ENCODE data around the gene USP12. TPM values are rescaled to one million over a fixed set of nuclear protein-coding genes. Genes with fewer than 3 reads are reported as not detected.
"Not testable (repeated sequence)": the region's sequence is repeated elsewhere in the genome, so short reads cannot be mapped to it uniquely, and the experiment has no call there.

Gene USP12
- total and polyA plus RNA-seq, 2 experiments from 2014 or later: 18.4 to 39.3 TPM

GRCh38 chr13:27192367-27192766 is 20.8 kb upstream of the USP12 start:
- H3K27ac ChIP-seq (ENCODE audit: low read depth); DNase-seq (ENCODE audit: low spot score); H3F3A ChIP-seq (replicated peaks; ENCODE audit: low read depth); H3K27ac Mint-ChIP-seq; H3K27me3 ChIP-seq (ENCODE audit: insufficient read depth); H3K27me3 Mint-ChIP-seq (ENCODE audit: insufficient read depth, low read depth, poor library complexity); H3K79me2 ChIP-seq (replicated peaks; ENCODE audit: insufficient read depth); H3K9me3 Mint-ChIP-seq; H3K36me3 Mint-ChIP-seq (ENCODE audit: low read depth); H3K9me2 ChIP-seq (ENCODE audit: insufficient read depth); H3K36me3 ChIP-seq (ENCODE audit: insufficient read depth); H3K4me1 ChIP-seq (ENCODE audit: insufficient read depth); H3K4me3 Mint-ChIP-seq; H3K4me2 ChIP-seq; ATAC-seq; H4K20me1 ChIP-seq (replicated peaks; ENCODE audit: insufficient read depth); H3K4me3 ChIP-seq: not testable (repeated sequence)
- peak overlapping the region; percentile 72; the same call in 1 of the 2 replicates for H2AFZ ChIP-seq
- H3K4me1 Mint-ChIP-seq: peaks cover 20% of the 10 kb centered on the region

GRCh38 chr13:27189192-27189591 is 17.6 kb upstream of the USP12 start:
- Mint-ChIP-seq H3K27ac (no peak overlapping the region; the same call in 1 of the 2 replicates), H3K9me3 (no peaks in the 10 kb centered on the region; the same call in 1 of the 3 replicates), H3K4me1 (peaks cover 10% of the 10 kb centered on the region; the same call in 2 of the 3 replicates), H3K27me3 (ENCODE audit: insufficient read depth, low read depth, poor library complexity) (no peaks in the 10 kb centered on the region), H3K4me3 (no peak overlapping the region), H3K36me3 (ENCODE audit: low read depth) (no peaks in the 10 kb centered on the region)
- Histone ChIP-seq H2AFZ (no peak overlapping the region), H3K36me3 (ENCODE audit: insufficient read depth) (no peaks in the 10 kb centered on the region), H3K9me2 (ENCODE audit: insufficient read depth) (no peaks in the 10 kb centered on the region), H3K4me1 (ENCODE audit: insufficient read depth) (peaks cover 4% of the 10 kb centered on the region; the same call in 1 of the 2 replicates), H3F3A (replicated peaks; ENCODE audit: low read depth) (no peaks in the 10 kb centered on the region), H3K27me3 (ENCODE audit: insufficient read depth) (no peaks in the 10 kb centered on the region), H3K79me2 (replicated peaks; ENCODE audit: insufficient read depth) (no peaks in the 10 kb centered on the region), H3K4me3 (no peak overlapping the region), H3K27ac (ENCODE audit: low read depth) (no peak overlapping the region), H3K4me2 (no peak overlapping the region), H4K20me1 (replicated peaks; ENCODE audit: insufficient read depth) (no peaks in the 10 kb centered on the region)
- no peak for TF ChIP-seq STAT1 (IDR thresholded peaks at IDR 0.05; ENCODE audit: unreplicated experiment)
- TF ChIP-seq ZNF462 (CRISPR knock-in tag; IDR thresholded peaks at IDR 0.05): no peak
- TF ChIP-seq JUNB (IDR thresholded peaks at IDR 0.05; ENCODE audit: unreplicated experiment): no peak
- no peak for TF ChIP-seq EZH2 (IDR thresholded peaks at IDR 0.05; ENCODE audit: low read depth, unreplicated experiment)
- no peak for TF ChIP-seq ZNF331 (CRISPR knock-in tag; IDR thresholded peaks at IDR 0.05; ENCODE audit: low read depth)
- TF ChIP-seq CREB1 (CRISPR knock-in tag; IDR thresholded peaks at IDR 0.05; ENCODE audit: low read depth): no peak
- ATAC-seq (no peak), DNase-seq (ENCODE audit: low spot score) (no peak)

All from GM23338 (cell line).